Mesenchymal stem cell (in vitro differentiated cells and primary cell): Measurements from ENCODE around the gene NKAIN2.

Experiments used
- DNase-seq: peaks from one replicate; pipeline ENCODE4 v3.0.0-alpha.2; 2013
- H2AFZ ChIP-seq: one replicate; pipeline ENCODE4 v1.6.1; 2013; ENCODE audit warnings: low read depth, mild to moderate bottlenecking, control low read depth, inconsistent platforms, low read length, moderate library complexity
- H2AK5ac ChIP-seq: 2 replicates; pipeline ENCODE4 v1.6.1; 2013; ENCODE audit warnings: low read length, moderate library complexity, mild to moderate bottlenecking, inconsistent platforms; ENCODE audit not compliant: severe bottlenecking
- H2BK120ac ChIP-seq: one replicate; pipeline ENCODE4 v1.6.1; 2013; ENCODE audit warnings: low read depth, mild to moderate bottlenecking, inconsistent platforms, low read length, moderate library complexity
- H2BK12ac ChIP-seq, 2 experiments: one replicate each; pipeline ENCODE4 v1.6.1; 2013; ENCODE audit warnings: inconsistent platforms in 2 of 2, low read length in 2 of 2, mild to moderate bottlenecking in 2 of 2, moderate library complexity in 2 of 2, control low read depth in 1 of 2
- H2BK15ac ChIP-seq: one replicate; pipeline ENCODE4 v1.6.1; 2013; ENCODE audit warnings: mild to moderate bottlenecking, low read depth, inconsistent platforms; ENCODE audit not compliant: poor library complexity, severe bottlenecking
- H2BK5ac ChIP-seq: 2 replicates; pipeline ENCODE4 v1.6.1; 2013; ENCODE audit warnings: low read depth, mild to moderate bottlenecking, low read length, control low read depth, inconsistent platforms; ENCODE audit not compliant: poor library complexity, severe bottlenecking
- H3K14ac ChIP-seq, 2 experiments: one replicate each; pipeline ENCODE4 v1.6.1; 2013; ENCODE audit warnings: inconsistent platforms in 2 of 2, low read length in 2 of 2, control low read depth in 1 of 2, mild to moderate bottlenecking in 1 of 2, moderate library complexity in 1 of 2
- H3K18ac ChIP-seq, 2 experiments: one replicate each; pipeline ENCODE4 v1.6.1; 2013; ENCODE audit warnings: inconsistent platforms in 2 of 2, low read length in 2 of 2, control low read depth in 1 of 2, low read depth in 1 of 2, mild to moderate bottlenecking in 1 of 2
- H3K23ac ChIP-seq, 2 experiments: one replicate each; pipeline ENCODE4 v1.6.1; 2013; ENCODE audit warnings: inconsistent platforms in 2 of 2, low read length in 2 of 2, mild to moderate bottlenecking in 2 of 2, moderate library complexity in 2 of 2, control low read depth in 1 of 2
- H3K27ac ChIP-seq: 2 replicates; pipeline ENCODE4 v1.5.1; 2013; ENCODE audit warnings: mild to moderate bottlenecking, moderate library complexity, low read length, control low read depth, inconsistent platforms; ENCODE audit not compliant: poor library complexity, severe bottlenecking
- H3K27me3 ChIP-seq, 2 experiments: 2 replicates each; pipeline versions ENCODE4 v1.6.1 to v1.7.0; 2013; ENCODE audit warnings: low read length in 2 of 2, mild to moderate bottlenecking in 2 of 2, moderate library complexity in 2 of 2, control low read depth in 1 of 2, inconsistent platforms in 1 of 2; ENCODE audit not compliant: control insufficient read depth in 1 of 2, insufficient read depth in 1 of 2
- H3K36me3 ChIP-seq, 2 experiments: 2 replicates each; pipeline versions ENCODE4 v1.6.1 to v1.7.0; 2013; ENCODE audit warnings: low read length in 2 of 2, control low read depth in 1 of 2, inconsistent platforms in 1 of 2, low read depth in 1 of 2, mild to moderate bottlenecking in 1 of 2; ENCODE audit not compliant: insufficient read depth in 2 of 2, control insufficient read depth in 1 of 2
- H3K4ac ChIP-seq, 2 experiments: one replicate each; pipeline ENCODE4 v1.6.1; 2013; ENCODE audit warnings: inconsistent platforms in 2 of 2, low read length in 2 of 2, mild to moderate bottlenecking in 2 of 2, moderate library complexity in 2 of 2, control low read depth in 1 of 2, low read depth in 1 of 2
- H3K4me1 ChIP-seq: 2 replicates; pipeline ENCODE4 v1.6.1; 2013; ENCODE audit warnings: low read depth, low read length, control low read depth; ENCODE audit not compliant: control insufficient read depth, insufficient read depth
- H3K4me2 ChIP-seq: 2 replicates; pipeline ENCODE4 v1.6.1; 2013; ENCODE audit warnings: low read length, mild to moderate bottlenecking, inconsistent platforms; ENCODE audit not compliant: poor library complexity, severe bottlenecking
- H3K4me3 ChIP-seq, 2 experiments: 2 replicates each; pipeline versions ENCODE4 v1.5.1 to v1.7.0; 2013; ENCODE audit warnings: low read length in 2 of 2, mild to moderate bottlenecking in 2 of 2, control low read depth in 1 of 2, low read depth in 1 of 2; ENCODE audit not compliant: insufficient read depth in 1 of 2
- H3K79me1 ChIP-seq: replicated peaks from 2 replicates; pipeline ENCODE4 v1.6.1; 2013; ENCODE audit warnings: mild to moderate bottlenecking, control low read depth, low read length, inconsistent platforms; ENCODE audit not compliant: poor library complexity, severe bottlenecking
- H3K9ac ChIP-seq: 2 replicates; pipeline ENCODE4 v1.7.0; 2013; ENCODE audit warnings: mild to moderate bottlenecking, low read length, moderate library complexity
- H3K9me3 ChIP-seq: 2 replicates; pipeline ENCODE4 v1.7.0; 2013; ENCODE audit warnings: mild to moderate bottlenecking, low read length; ENCODE audit not compliant: control insufficient read depth
- H4K8ac ChIP-seq: one replicate; pipeline ENCODE4 v1.6.1; 2013; ENCODE audit warnings: inconsistent platforms, mild to moderate bottlenecking, low read length, moderate library complexity
- H4K91ac ChIP-seq: one replicate; pipeline ENCODE4 v1.6.1; 2013; ENCODE audit warnings: mild to moderate bottlenecking, low read length, inconsistent platforms
- WGBS: methylation state at CpG from one replicate; pipeline ENCODE4 v1.1.7; 2013; ENCODE audit warnings: mixed read lengths; 5-methylcytosine and 5-hydroxymethylcytosine counted together

NKAIN2 gene

GRCh38 chr6:123869334-123869733 is 65.7 kb downstream of the NKAIN2 start:
- Histone ChIP-seq H2BK15ac (no peak overlapping the region), H3K36me3 (no peaks in the 10 kb centered on the region), H3K14ac (no peak overlapping the region), H3K4ac (no peak overlapping the region), H3K4me3 (no peak overlapping the region), H2AK5ac (no peak overlapping the region), H3K4me2 (no peak overlapping the region), H4K91ac (no peak overlapping the region), H3K9ac (no peak overlapping the region), H2BK5ac (no peak overlapping the region), H3K27ac (no peak overlapping the region), H3K18ac (no peak overlapping the region), H2BK120ac (no peak overlapping the region), H4K8ac (no peak overlapping the region), H3K23ac (no peak overlapping the region), H3K9me3 (peaks cover 8% of the 10 kb centered on the region), H3K79me1 (no peaks in the 10 kb centered on the region), H2AFZ (no peak overlapping the region), H2BK12ac (no peak overlapping the region), H3K27me3 (no peaks in the 10 kb centered on the region), H3K4me1 (no peaks in the 10 kb centered on the region)
- WGBS: 80% methylated on average over 1 of the region's 2 CpGs
- no peak for DNase-seq

- H3K9ac ChIP-seq: no peak overlapping the region
- H3K27me3 ChIP-seq: no peaks in the 10 kb centered on the region
- no peak overlapping the region for H4K91ac ChIP-seq
- H2BK12ac ChIP-seq: no peak overlapping the region
- no peak overlapping the region for H2BK5ac ChIP-seq
- H3K9me3 ChIP-seq: peaks cover 3% of the 10 kb centered on the region
- H3K4me1 ChIP-seq: no peaks in the 10 kb centered on the region
- no peak overlapping the region for H2AFZ ChIP-seq
- H3K79me1 ChIP-seq: no peaks in the 10 kb centered on the region
- no peak overlapping the region for H2BK120ac ChIP-seq
- no peak overlapping the region for H3K4ac ChIP-seq
- no peak overlapping the region for H3K14ac ChIP-seq
- no peak overlapping the region for H4K8ac ChIP-seq
- H3K23ac ChIP-seq: no peak overlapping the region
- WGBS: 40% methylated on average over 1 of the region's 1 CpG
- DNase-seq: no peak
- no peak overlapping the region for H3K18ac ChIP-seq
- H2AK5ac ChIP-seq: no peak overlapping the region
- H3K4me2 ChIP-seq: no peak overlapping the region
- no peak overlapping the region for H3K4me3 ChIP-seq
- H2BK15ac ChIP-seq: no peak overlapping the region
- no peaks in the 10 kb centered on the region for H3K36me3 ChIP-seq
- no peak overlapping the region for H3K27ac ChIP-seq
These were observed 70.3 kb downstream of the NKAIN2 start for GRCh38 chr6:123873974-123874373.

GRCh38 chr6:123875784-123876183 is 72.1 kb downstream of the NKAIN2 start:
- Histone ChIP-seq H2BK120ac (no peak overlapping the region), H3K4me2 (no peak overlapping the region), H4K91ac (no peak overlapping the region), H2AK5ac (no peak overlapping the region), H3K4me3 (no peak overlapping the region), H4K8ac (no peak overlapping the region), H3K36me3 (no peaks in the 10 kb centered on the region), H2AFZ (no peak overlapping the region), H2BK5ac (no peak overlapping the region), H3K14ac (no peak overlapping the region), H3K4me1 (no peaks in the 10 kb centered on the region), H3K27me3 (no peaks in the 10 kb centered on the region), H3K4ac (no peak overlapping the region), H3K9me3 (peaks cover 3% of the 10 kb centered on the region), H3K79me1 (no peaks in the 10 kb centered on the region), H3K27ac (no peak overlapping the region), H2BK12ac (no peak overlapping the region), H3K18ac (no peak overlapping the region), H3K23ac (no peak overlapping the region), H3K9ac (no peak overlapping the region), H2BK15ac (no peak overlapping the region)
- DNase-seq: no peak
- WGBS: no CpG with 5 or more reads among the region's 1 CpG

GRCh38 chr6:123879749-123880148 is 76.1 kb downstream of the NKAIN2 start:
- Histone ChIP-seq H2BK5ac (no peak overlapping the region), H3K18ac (no peak overlapping the region), H2AK5ac (no peak overlapping the region), H3K9ac (no peak overlapping the region), H2BK120ac (no peak overlapping the region), H3K4me2 (no peak overlapping the region), H3K4me1 (no peaks in the 10 kb centered on the region), H3K27me3 (no peaks in the 10 kb centered on the region), H3K4me3 (no peak overlapping the region), H3K36me3 (no peaks in the 10 kb centered on the region), H3K14ac (no peak overlapping the region), H2BK15ac (no peak overlapping the region), H4K8ac (no peak overlapping the region), H3K4ac (no peak overlapping the region), H3K27ac (no peak overlapping the region), H3K9me3 (no peaks in the 10 kb centered on the region), H2BK12ac (no peak overlapping the region), H3K23ac (no peak overlapping the region), H2AFZ (no peak overlapping the region), H3K79me1 (no peaks in the 10 kb centered on the region), H4K91ac (no peak overlapping the region)
- no peak for DNase-seq
- 75% methylated on average over 2 of the region's 2 CpGs for WGBS
